HepG2 (cell line): ENCODE results near the gene FXR2. TPM values are rescaled to one million over a fixed set of nuclear protein-coding genes. Genes with fewer than 3 reads are reported as not detected.

Source experiments
- EED ChIP-seq: sonication (generic); formaldehyde crosslinking; IDR thresholded peaks from 2 replicates; pipeline ENCODE4 v1.5.0; 2020; ENCODE audit warnings: mild to moderate bottlenecking, missing genetic modification reagents
- KDM1A ChIP-seq: IDR thresholded peaks from 2 replicates; pipeline ENCODE4 v1.6.1; 2016; ENCODE audit warnings: missing compliant biosample characterization
- KLF13 ChIP-seq: sonication (generic); formaldehyde crosslinking; IDR thresholded peaks from 2 replicates; pipeline ENCODE4 v1.4.0; 2020; ENCODE audit warnings: mild to moderate bottlenecking, missing genetic modification reagents
- MAF1 ChIP-seq: sonication (generic); formaldehyde crosslinking; IDR thresholded peaks from 2 replicates; pipeline ENCODE4 v1.5.0; 2020; ENCODE audit warnings: missing genetic modification reagents, borderline replicate concordance
- NBN ChIP-seq: fragments of 450-650 bp; conservative IDR thresholded peaks from 2 replicates; pipeline ENCODE4 v1.6.1; 2017
- POLR2A ChIP-seq, 2 experiments: IDR thresholded peaks; 2 replicates each; pipeline ENCODE4 v1.6.1; 2011; ENCODE audit warnings: low read depth in 2 of 2, low read length in 2 of 2, mild to moderate bottlenecking in 1 of 2, moderate library complexity in 1 of 2; ENCODE audit not compliant: insufficient read depth in 1 of 2
- RXRB ChIP-seq: IDR thresholded peaks from 2 replicates; pipeline ENCODE4 v1.6.1; 2016; ENCODE audit warnings: borderline replicate concordance, missing genetic modification reagents, missing compliant biosample characterization
- SMARCE1 ChIP-seq: fragments of 450-650 bp; IDR thresholded peaks from 2 replicates; pipeline ENCODE4 v1.6.1; 2017; ENCODE audit warnings: borderline replicate concordance
- SOX5 ChIP-seq: IDR thresholded peaks from 2 replicates; pipeline ENCODE4 v1.6.1; 2016; ENCODE audit warnings: borderline replicate concordance
- SPEN ChIP-seq: sonication (generic); formaldehyde crosslinking; IDR thresholded peaks from 2 replicates; pipeline ENCODE4 v1.5.1; 2020; ENCODE audit warnings: low read depth, mild to moderate bottlenecking, missing genetic modification reagents
- SUZ12 ChIP-seq: fragments of 150-350 bp; IDR thresholded peaks from 2 replicates; pipeline ENCODE4 v1.6.1; 2014; ENCODE audit warnings: low read depth, low read length
- TEAD3 ChIP-seq: optimal IDR thresholded peaks from 2 replicates; pipeline ENCODE3; 2016; ENCODE audit warnings: borderline replicate concordance
- ZBTB3 ChIP-seq: sonication (generic); formaldehyde crosslinking; IDR thresholded peaks from 2 replicates; pipeline ENCODE4 v1.4.0; 2020; ENCODE audit warnings: low read depth, mild to moderate bottlenecking, moderate library complexity, missing genetic modification reagents, borderline replicate concordance
- ZEB1 ChIP-seq: IDR thresholded peaks from 2 replicates; pipeline ENCODE4 v1.6.1; 2012; ENCODE audit warnings: mild to moderate bottlenecking, low read depth, inconsistent platforms; ENCODE audit not compliant: insufficient replicate concordance
- ZFP36L1 ChIP-seq: sonication (generic); formaldehyde crosslinking; IDR thresholded peaks from 2 replicates; pipeline ENCODE4 v1.8.0; 2022; ENCODE audit warnings: mild to moderate bottlenecking, missing genetic modification reagents, moderate library complexity
- ZNF10 ChIP-seq: sonication (generic); formaldehyde crosslinking; IDR thresholded peaks from 2 replicates; pipeline ENCODE4 v1.4.0; 2020; ENCODE audit warnings: mild to moderate bottlenecking, low read depth, missing genetic modification reagents, borderline replicate concordance
- ZNF251 ChIP-seq: sonication (generic); formaldehyde crosslinking; IDR thresholded peaks from 2 replicates; pipeline ENCODE4 v1.9.0; 2021; ENCODE audit warnings: mild to moderate bottlenecking, missing genetic modification reagents
- ZNF33B ChIP-seq: sonication (generic); formaldehyde crosslinking; IDR thresholded peaks from 2 replicates; pipeline ENCODE4 v1.5.1; 2020; ENCODE audit warnings: mild to moderate bottlenecking, missing genetic modification reagents
- ZNF605 ChIP-seq: sonication (generic); formaldehyde crosslinking; IDR thresholded peaks from 2 replicates; pipeline ENCODE4 v1.8.0; 2022; ENCODE audit warnings: mild to moderate bottlenecking, missing genetic modification reagents
- ZNF616 ChIP-seq: sonication (generic); formaldehyde crosslinking; IDR thresholded peaks from 2 replicates; pipeline ENCODE4 v1.5.0; 2020; ENCODE audit warnings: low read depth, mild to moderate bottlenecking, missing genetic modification reagents
- ZNF670 ChIP-seq: sonication (generic); formaldehyde crosslinking; IDR thresholded peaks from 2 replicates; pipeline ENCODE4 v1.8.0; 2022; ENCODE audit warnings: mild to moderate bottlenecking, missing genetic modification reagents, borderline replicate concordance
- ZNF678 ChIP-seq: sonication (generic); formaldehyde crosslinking; IDR thresholded peaks from 2 replicates; pipeline ENCODE4 v1.4.0; 2020; ENCODE audit warnings: mild to moderate bottlenecking, missing genetic modification reagents
- ZNF878 ChIP-seq: sonication (generic); formaldehyde crosslinking; IDR thresholded peaks from 2 replicates; pipeline ENCODE4 v1.8.1; 2023; ENCODE audit warnings: mild to moderate bottlenecking, missing genetic modification reagents, moderate library complexity
- polyA plus RNA-seq, 8 experiments: library from polyadenylated mRNA; depleted of rRNA in 3 of 8; stranded (reverse) in 7 of 8; unstranded in 1 of 8; fragments of >200 nt; fragmentation: Illumina TruSeq in 4 of 8; extraction: Trizol in 4 of 8; gene quantifications; 2 replicates each; pipeline versions ENCODE4 v1.2.1 to v1.2.3, GENCODE V29; 2011 to 2016; ENCODE audit warnings: low read depth in 4 of 8, missing spikeins in 1 of 8, mixed read lengths in 1 of 8; ENCODE audit not compliant: insufficient read depth in 1 of 8
- total RNA-seq, 5 experiments: library from RNA; depleted of rRNA; stranded (reverse); fragments of >200 nt; fragmentation: Illumina TruSeq; extraction: Trizol; gene quantifications; 2 replicates each; pipeline ENCODE4 v1.2.3, GENCODE V29; 2016; ENCODE audit warnings: low read depth in 1 of 5
- TF ChIP-seq, protein P1 (sequence below): sonication (generic); formaldehyde crosslinking; IDR thresholded peaks from 2 replicates; pipeline ENCODE4 v1.4.0; 2020; ENCODE audit warnings: missing genetic modification reagents
- TF ChIP-seq, protein P2 (sequence below): sonication (generic); formaldehyde crosslinking; IDR thresholded peaks from 2 replicates; pipeline ENCODE4 v1.9.0; 2021; ENCODE audit warnings: missing genetic modification reagents, borderline replicate concordance
- TF ChIP-seq, protein P3 (sequence below): sonication (generic); formaldehyde crosslinking; IDR thresholded peaks from 2 replicates; pipeline ENCODE4 v1.5.1; 2020; ENCODE audit warnings: missing genetic modification reagents, mild to moderate bottlenecking, borderline replicate concordance

FXR2 gene
- total and polyA plus RNA-seq, 2 of the 13 experiments (the other 11 are each of a cell fraction or from before 2014, with no cell fraction given) = 20.9 to 24.4 TPM

DNA sequence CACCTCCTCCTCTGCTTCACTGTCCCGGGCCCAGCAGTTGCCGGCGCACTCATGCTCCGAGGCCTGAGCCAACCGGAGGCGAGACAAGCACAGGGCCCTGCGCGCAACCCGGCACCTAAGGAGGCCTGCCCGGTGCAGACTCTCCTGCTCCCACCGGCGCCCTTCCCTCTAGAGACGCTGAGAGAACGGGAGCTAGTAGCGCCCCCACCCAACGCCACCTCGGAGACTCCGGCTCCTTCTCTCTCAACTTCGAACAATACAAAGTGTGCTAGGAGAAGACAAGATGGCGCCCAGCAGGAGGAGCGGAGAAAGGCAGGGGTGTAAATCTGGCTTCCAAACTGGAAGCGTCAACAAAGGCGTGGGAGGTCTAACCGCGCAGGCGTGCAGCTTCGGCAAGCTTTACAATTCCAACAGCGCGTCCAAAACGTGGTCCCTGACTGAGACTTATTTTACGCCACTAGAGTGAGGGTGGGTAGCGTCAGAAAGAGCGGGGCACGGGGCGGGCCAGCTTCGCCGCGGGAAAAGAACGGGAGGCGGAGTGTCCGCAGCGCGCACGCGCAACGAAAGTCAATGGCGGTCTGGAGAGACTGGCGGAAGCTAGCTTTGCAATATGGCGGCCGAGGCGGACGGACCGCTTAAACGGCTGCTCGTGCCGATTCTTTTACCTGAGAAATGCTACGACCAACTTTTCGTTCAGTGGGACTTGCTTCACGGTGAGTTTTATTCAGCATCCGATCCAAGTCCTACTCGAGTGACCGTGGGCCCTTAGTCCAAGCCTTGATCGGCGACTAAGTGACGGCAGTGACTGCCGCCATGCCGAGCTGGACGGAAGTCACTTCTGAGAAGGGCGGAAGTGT lies 31.2 kb downstream of the FXR2 start, which contains the start of gene MPDU1 (continued):
- TF ChIP-seq ZNF10 (CRISPR knock-in tag) (no peak), EED (CRISPR knock-in tag) (peak; percentile 66; the same call in 1 of the 2 replicates), KDM1A (no peak), RXRB (CRISPR knock-in tag) (0 out of 2 replicates have a peak, but pooled peaks have one; percentile 19), POLR2A (IDR thresholded peaks at IDR 0.05; ENCODE audit: insufficient read depth in 1 of 2, low read depth in 2 of 2, low read length in 2 of 2) (peak; percentile 79 to 98), ZEB1 (no peak), ZNF878 (CRISPR knock-in tag) (peak; percentile 41; the same call in 1 of the 2 replicates), SMARCE1 (no peak), ZNF670 (CRISPR knock-in tag) (peak; percentile 35; the same call in 1 of the 2 replicates), ZNF605 (CRISPR knock-in tag) (no peak), MAF1 (CRISPR knock-in tag) (peak; percentile 90), ZNF33B (CRISPR knock-in tag) (peak; percentile 65; the same call in 1 of the 2 replicates), SPEN (CRISPR knock-in tag) (peak; percentile 74), ZNF678 (CRISPR knock-in tag) (0 out of 2 replicates have a peak, but pooled peaks have one; percentile 17), KLF13 (CRISPR knock-in tag) (no peak; the same call in 1 of the 2 replicates), ZNF616 (CRISPR knock-in tag) (0 out of 2 replicates have a peak, but pooled peaks have one; percentile 36), TEAD3 (CRISPR knock-in tag) (no peak), ZBTB3 (CRISPR knock-in tag) (no peak), SUZ12 (no peak), ZFP36L1 (CRISPR knock-in tag) (peak; percentile 82; the same call in 1 of the 2 replicates), NBN (no peak), ZNF251 (no peak), SOX5 (CRISPR knock-in tag) (no peak)
- TF ChIP-seq, protein P1, sequence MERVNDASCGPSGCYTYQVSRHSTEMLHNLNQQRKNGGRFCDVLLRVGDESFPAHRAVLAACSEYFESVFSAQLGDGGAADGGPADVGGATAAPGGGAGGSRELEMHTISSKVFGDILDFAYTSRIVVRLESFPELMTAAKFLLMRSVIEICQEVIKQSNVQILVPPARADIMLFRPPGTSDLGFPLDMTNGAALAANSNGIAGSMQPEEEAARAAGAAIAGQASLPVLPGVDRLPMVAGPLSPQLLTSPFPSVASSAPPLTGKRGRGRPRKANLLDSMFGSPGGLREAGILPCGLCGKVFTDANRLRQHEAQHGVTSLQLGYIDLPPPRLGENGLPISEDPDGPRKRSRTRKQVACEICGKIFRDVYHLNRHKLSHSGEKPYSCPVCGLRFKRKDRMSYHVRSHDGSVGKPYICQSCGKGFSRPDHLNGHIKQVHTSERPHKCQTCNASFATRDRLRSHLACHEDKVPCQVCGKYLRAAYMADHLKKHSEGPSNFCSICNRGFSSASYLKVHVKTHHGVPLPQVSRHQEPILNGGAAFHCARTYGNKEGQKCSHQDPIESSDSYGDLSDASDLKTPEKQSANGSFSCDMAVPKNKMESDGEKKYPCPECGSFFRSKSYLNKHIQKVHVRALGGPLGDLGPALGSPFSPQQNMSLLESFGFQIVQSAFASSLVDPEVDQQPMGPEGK (CRISPR knock-in tag) = no peak; the same call in 1 of the 2 replicates
- TF ChIP-seq, protein P2, sequence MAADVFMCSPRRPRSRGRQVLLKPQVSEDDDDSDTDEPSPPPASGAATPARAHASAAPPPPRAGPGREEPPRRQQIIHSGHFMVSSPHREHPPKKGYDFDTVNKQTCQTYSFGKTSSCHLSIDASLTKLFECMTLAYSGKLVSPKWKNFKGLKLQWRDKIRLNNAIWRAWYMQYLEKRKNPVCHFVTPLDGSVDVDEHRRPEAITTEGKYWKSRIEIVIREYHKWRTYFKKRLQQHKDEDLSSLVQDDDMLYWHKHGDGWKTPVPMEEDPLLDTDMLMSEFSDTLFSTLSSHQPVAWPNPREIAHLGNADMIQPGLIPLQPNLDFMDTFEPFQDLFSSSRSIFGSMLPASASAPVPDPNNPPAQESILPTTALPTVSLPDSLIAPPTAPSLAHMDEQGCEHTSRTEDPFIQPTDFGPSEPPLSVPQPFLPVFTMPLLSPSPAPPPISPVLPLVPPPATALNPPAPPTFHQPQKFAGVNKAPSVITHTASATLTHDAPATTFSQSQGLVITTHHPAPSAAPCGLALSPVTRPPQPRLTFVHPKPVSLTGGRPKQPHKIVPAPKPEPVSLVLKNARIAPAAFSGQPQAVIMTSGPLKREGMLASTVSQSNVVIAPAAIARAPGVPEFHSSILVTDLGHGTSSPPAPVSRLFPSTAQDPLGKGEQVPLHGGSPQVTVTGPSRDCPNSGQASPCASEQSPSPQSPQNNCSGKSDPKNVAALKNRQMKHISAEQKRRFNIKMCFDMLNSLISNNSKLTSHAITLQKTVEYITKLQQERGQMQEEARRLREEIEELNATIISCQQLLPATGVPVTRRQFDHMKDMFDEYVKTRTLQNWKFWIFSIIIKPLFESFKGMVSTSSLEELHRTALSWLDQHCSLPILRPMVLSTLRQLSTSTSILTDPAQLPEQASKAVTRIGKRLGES (CRISPR knock-in tag) = peak; percentile 75; the same call in 1 of the 2 replicates
- TF ChIP-seq, protein P3, sequence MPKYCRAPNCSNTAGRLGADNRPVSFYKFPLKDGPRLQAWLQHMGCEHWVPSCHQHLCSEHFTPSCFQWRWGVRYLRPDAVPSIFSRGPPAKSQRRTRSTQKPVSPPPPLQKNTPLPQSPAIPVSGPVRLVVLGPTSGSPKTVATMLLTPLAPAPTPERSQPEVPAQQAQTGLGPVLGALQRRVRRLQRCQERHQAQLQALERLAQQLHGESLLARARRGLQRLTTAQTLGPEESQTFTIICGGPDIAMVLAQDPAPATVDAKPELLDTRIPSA (CRISPR knock-in tag) = no peak
